Measurements from ENCODE around the gene TMC1.

Gene TMC1

DNA sequence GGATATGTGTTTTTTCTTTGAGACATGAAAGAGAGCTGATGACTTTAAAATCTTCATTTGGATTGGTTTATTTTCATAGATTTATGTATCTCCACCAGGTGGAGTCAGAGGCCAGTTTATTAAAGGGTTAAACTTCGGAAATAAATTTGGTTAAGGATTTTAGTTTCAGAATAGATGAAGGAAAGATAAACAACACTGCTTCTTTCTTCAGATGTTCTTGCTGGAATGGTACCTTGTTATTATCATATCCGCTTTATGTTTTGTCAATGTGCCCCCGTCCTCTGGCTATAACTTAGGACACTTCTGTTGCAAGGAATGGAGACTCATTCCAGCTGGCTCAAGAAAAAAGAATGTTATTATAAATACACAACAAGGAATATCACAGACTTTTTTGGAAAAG is 350.3 kb downstream of the TMC1 start:
- peaks cover 33% of the 10 kb centered on the region for H3K4me1 Mint-ChIP-seq
- H3K4me3 Mint-ChIP-seq: no peak overlapping the region
- H3K27ac Mint-ChIP-seq: peak overlapping the region in 1 of 3 experiments; percentile 49
- H3K27me3 Mint-ChIP-seq (ENCODE audit: low read depth): no peaks in the 10 kb centered on the region
- H3K36me3 Mint-ChIP-seq (ENCODE audit: low read depth): peaks cover 3% of the 10 kb centered on the region
- TF ChIP-seq, protein P1, sequence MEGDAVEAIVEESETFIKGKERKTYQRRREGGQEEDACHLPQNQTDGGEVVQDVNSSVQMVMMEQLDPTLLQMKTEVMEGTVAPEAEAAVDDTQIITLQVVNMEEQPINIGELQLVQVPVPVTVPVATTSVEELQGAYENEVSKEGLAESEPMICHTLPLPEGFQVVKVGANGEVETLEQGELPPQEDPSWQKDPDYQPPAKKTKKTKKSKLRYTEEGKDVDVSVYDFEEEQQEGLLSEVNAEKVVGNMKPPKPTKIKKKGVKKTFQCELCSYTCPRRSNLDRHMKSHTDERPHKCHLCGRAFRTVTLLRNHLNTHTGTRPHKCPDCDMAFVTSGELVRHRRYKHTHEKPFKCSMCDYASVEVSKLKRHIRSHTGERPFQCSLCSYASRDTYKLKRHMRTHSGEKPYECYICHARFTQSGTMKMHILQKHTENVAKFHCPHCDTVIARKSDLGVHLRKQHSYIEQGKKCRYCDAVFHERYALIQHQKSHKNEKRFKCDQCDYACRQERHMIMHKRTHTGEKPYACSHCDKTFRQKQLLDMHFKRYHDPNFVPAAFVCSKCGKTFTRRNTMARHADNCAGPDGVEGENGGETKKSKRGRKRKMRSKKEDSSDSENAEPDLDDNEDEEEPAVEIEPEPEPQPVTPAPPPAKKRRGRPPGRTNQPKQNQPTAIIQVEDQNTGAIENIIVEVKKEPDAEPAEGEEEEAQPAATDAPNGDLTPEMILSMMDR (IDR thresholded peaks at IDR 0.05; ENCODE audit: unreplicated experiment in 3 of 3): peak; percentile 40 to 62 (median 51)
- peaks cover 9% of the 10 kb centered on the region for H3K9me3 Mint-ChIP-seq

GRCh38 chr9:72872718-72873117 is 351.3 kb downstream of the TMC1 start:
- H3K4me1 Mint-ChIP-seq: peaks cover 33% of the 10 kb centered on the region
- H3K27me3 Mint-ChIP-seq (ENCODE audit: low read depth): no peaks in the 10 kb centered on the region
- peak overlapping the region; percentile 29 to 93 (median 80) for H3K27ac Mint-ChIP-seq
- TF ChIP-seq, protein P1 (IDR thresholded peaks at IDR 0.05; ENCODE audit: unreplicated experiment in 3 of 3): no peak
- no peaks in the 10 kb centered on the region for H3K36me3 Mint-ChIP-seq (ENCODE audit: low read depth)
- H3K4me3 Mint-ChIP-seq: no peak overlapping the region
- peaks cover 10% of the 10 kb centered on the region for H3K9me3 Mint-ChIP-seq

DNA sequence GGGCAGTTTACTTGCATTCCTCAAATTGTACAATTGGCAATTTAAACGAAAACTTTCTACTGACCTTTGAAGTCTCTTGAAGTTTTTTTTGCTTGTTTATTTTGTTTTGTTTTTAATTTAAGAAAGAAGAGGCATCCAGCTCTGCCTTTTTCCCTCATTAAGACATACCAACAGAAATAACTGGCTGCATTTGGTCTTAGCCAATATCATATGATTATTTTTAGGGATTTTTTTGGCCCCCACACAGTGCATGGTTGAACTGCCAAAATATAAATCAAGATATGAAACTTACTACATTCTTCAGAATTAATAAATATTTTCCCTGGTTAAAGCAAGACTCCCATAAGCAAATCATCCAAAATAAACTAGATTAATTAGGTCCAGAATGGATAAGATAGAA is 352.0 kb downstream of the TMC1 start:
- H3K27me3 Mint-ChIP-seq (ENCODE audit: low read depth): no peaks in the 10 kb centered on the region
- no peaks in the 10 kb centered on the region for H3K36me3 Mint-ChIP-seq (ENCODE audit: low read depth)
- peaks cover 8% of the 10 kb centered on the region for H3K9me3 Mint-ChIP-seq
- H3K27ac Mint-ChIP-seq: peak overlapping the region; percentile 6 to 93 (median 83)
- TF ChIP-seq, protein P1 (IDR thresholded peaks at IDR 0.05; ENCODE audit: unreplicated experiment in 3 of 3): no peak
- peaks cover 33% of the 10 kb centered on the region for H3K4me1 Mint-ChIP-seq
- H3K4me3 Mint-ChIP-seq: no peak overlapping the region

DNA sequence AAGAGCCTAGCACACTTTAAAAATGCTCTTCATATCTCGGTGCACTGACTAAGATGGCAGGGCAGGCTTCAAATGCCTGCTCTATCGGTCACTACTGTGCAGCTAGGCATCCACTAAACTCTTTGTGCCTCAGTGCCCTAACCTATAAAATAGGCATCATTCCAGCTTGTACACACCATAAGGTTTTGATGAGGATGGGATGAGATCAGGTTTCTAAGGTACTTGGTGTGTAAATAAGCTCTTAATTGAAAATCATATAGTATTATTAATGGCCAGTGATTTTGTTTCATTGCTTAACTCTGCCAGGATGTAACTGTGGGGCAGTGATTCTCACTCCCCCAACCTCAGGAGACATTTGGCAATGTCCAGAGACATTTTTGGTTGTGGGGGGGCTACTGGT is 352.9 kb downstream of the TMC1 start:
- Mint-ChIP-seq H3K27ac (peak overlapping the region in 1 of 3 experiments; percentile 93), H3K4me1 (peaks cover 33% of the 10 kb centered on the region), H3K27me3 (ENCODE audit: low read depth) (no peaks in the 10 kb centered on the region), H3K36me3 (ENCODE audit: low read depth) (no peaks in the 10 kb centered on the region), H3K9me3 (peaks cover 14% of the 10 kb centered on the region), H3K4me3 (no peak overlapping the region)
- TF ChIP-seq, protein P1 (IDR thresholded peaks at IDR 0.05; ENCODE audit: unreplicated experiment in 3 of 3): no peak

DNA sequence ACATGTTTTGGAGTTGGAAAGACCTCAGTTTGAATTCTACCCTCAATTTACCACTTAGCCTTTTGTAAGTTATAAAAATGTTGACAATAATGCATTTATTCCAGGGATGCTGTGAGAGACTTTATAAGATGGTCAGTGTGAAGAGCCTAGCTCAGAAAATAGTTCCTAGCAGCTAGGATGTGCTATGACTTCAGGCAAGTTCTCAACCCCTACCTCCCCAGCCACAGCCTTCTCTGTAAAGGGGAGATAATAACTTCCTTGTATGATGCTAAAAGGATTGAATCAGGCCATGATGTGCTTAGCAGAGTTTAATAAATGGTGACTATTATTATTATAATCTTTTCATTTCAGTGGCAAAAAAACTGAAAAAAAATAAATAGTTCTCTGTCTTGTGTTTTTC is 353.8 kb downstream of the TMC1 start:
- TF ChIP-seq, protein P1 (IDR thresholded peaks at IDR 0.05; ENCODE audit: unreplicated experiment in 3 of 3): no peak
- Mint-ChIP-seq H3K27me3 (ENCODE audit: low read depth) (peaks cover 4% of the 10 kb centered on the region), H3K27ac (peak overlapping the region in 1 of 3 experiments; percentile 49), H3K9me3 (peaks cover 13% of the 10 kb centered on the region), H3K36me3 (ENCODE audit: low read depth) (no peaks in the 10 kb centered on the region), H3K4me3 (no peak overlapping the region), H3K4me1 (peaks cover 33% of the 10 kb centered on the region)

- no peaks in the 10 kb centered on the region for H3K36me3 Mint-ChIP-seq (ENCODE audit: low read depth)
- no peak overlapping the region for H3K27ac Mint-ChIP-seq
- peaks cover 13% of the 10 kb centered on the region for H3K9me3 Mint-ChIP-seq
- H3K4me1 Mint-ChIP-seq: no peaks in the 10 kb centered on the region
- peaks cover 8% of the 10 kb centered on the region for H3K27me3 Mint-ChIP-seq (ENCODE audit: low read depth)
- TF ChIP-seq, protein P1 (IDR thresholded peaks at IDR 0.05; ENCODE audit: unreplicated experiment in 3 of 3): no peak
- no peak overlapping the region for H3K4me3 Mint-ChIP-seq
Measured at GRCh38 chr9:72880821-72881220, 359.4 kb downstream of the TMC1 start.

Measured in nephron (organoid).